Measurements from ENCODE around the gene RAD54L.

- TF ChIP-seq CTCF (IDR thresholded peaks at IDR 0.05) (no peak), POLR2A (IDR thresholded peaks at IDR 0.05) (no peak), POLR2AphosphoS5 (IDR thresholded peaks at IDR 0.05) (no peak), EP300 (IDR thresholded peaks at IDR 0.05) (no peak)
Observed at GRCh38 chr1:46268578-46268977, 21.0 kb downstream of the RAD54L start.

Measured in sigmoid colon (tissue), 4 donors.